Psoas muscle (tissue), 8 donors: ENCODE results near the gene PLPP3. TPM values are rescaled to one million over a fixed set of nuclear protein-coding genes. Genes with fewer than 3 reads are reported as not detected.

ENCODE experiments used
- ATAC-seq, 4 donors: fragments of 200-7000 bp; cut with Tn5 transposase; one replicate each; pipeline ENCODE4 v1.9.1; 2020; ENCODE audit warnings: moderate library complexity in 3 of 4, mild to moderate bottlenecking in 2 of 4
- DNase-seq, 2 donors: peaks; one replicate each; pipeline ENCODE4 v3.0.0-alpha.2; 2020
- H3K27ac ChIP-seq: fragments of 200-600 bp; one replicate; pipeline ENCODE4 v1.8.0; 2022
- H3K27me3 ChIP-seq, 3 donors: fragments of 200-600 bp in 1 of 3; one replicate each; pipeline versions ENCODE4 v1.6.1 to v1.8.0; 2013 to 2022; ENCODE audit warnings: low read length in 2 of 3, mild to moderate bottlenecking in 2 of 3, moderate library complexity in 1 of 3; ENCODE audit not compliant: insufficient read depth in 3 of 3
- H3K36me3 ChIP-seq, 2 donors: fragments of 200-600 bp in 1 of 2; one replicate each; pipeline versions ENCODE4 v1.6.1 to v1.8.0; 2013 to 2022; ENCODE audit warnings: low read depth in 1 of 2, mild to moderate bottlenecking in 1 of 2, moderate library complexity in 1 of 2; ENCODE audit not compliant: insufficient read depth in 1 of 2
- H3K4me1 ChIP-seq: fragments of 200-600 bp; one replicate; pipeline ENCODE4 v1.8.0; 2022
- H3K4me3 ChIP-seq: fragments of 200-600 bp; one replicate; pipeline ENCODE4 v1.8.0; 2022; ENCODE audit warnings: mild to moderate bottlenecking
- H3K9me3 ChIP-seq: fragments of 200-600 bp; one replicate; pipeline ENCODE4 v1.8.0; 2022
- CTCF ChIP-seq: fragments of 200-600 bp; IDR thresholded peaks from one replicate; pipeline ENCODE4 v1.8.0; 2022; ENCODE audit warnings: antibody characterized with exemption
- WGBS, 3 donors: extraction: QIAGEN DNeasy Blood & Tissue Kit; methylation state at CpG; one replicate each; pipeline versions ENCODE4 v1.1.6 to v1.1.7; 2013; 5-methylcytosine and 5-hydroxymethylcytosine counted together
- intact Hi-C, 2 donors: fragments of 100-400 bp; cut with DNase I; formaldehyde crosslinking; loops; one replicate each; pipeline versions ENCODE4 v1.11.0 to v1.14.2; 2022
- polyA plus RNA-seq, 3 donors: library from polyadenylated mRNA; stranded (reverse); fragments of 200-250 nt; gene quantifications; one replicate each; pipeline ENCODE4 v1.2.3, GENCODE V29; 2013
- total RNA-seq, 4 donors: library from RNA; stranded (reverse); fragmentation: NEBNext Ultra II Directional in 2 of 4; extraction: Animal tissue kit (Norgen Biotek cat#: 25700) in 2 of 4; gene quantifications; one replicate each; pipeline versions ENCODE4 v1.2.1 to v1.2.4, GENCODE V29; 2021 to 2023
- donor health status: healthy with polysubstance abuse.
- donor health status: DM: no; HTN: no; CAD: no; lungs with moderate emphysema.
- donor health status: Bipolar disorder and iron deficiency.
- donor health status: healthy.
- donor health status: DM: yes; HTN: yes; CAD: no.
- donor health status: DM: no; HTN: no; CAD: no.
- donor health status: DM: no; HTN: no; CAD: no.
- donor health status: DM: yes; HTN: yes; CAD: no.

The PLPP3 gene
- total and polyA plus RNA-seq, 7 donors: 35.5 to 69.1 (median 46.3) TPM

GRCh38 chr1:56569661-56570060 lies 9.7 kb downstream of the PLPP3 start:
- Histone ChIP-seq H3K9me3 (no peaks in the 10 kb centered on the region), H3K4me1 (peaks cover 62% of the 10 kb centered on the region), H3K27ac (no peak overlapping the region), H3K36me3 (no peaks in the 10 kb centered on the region), H3K4me3 (no peak overlapping the region), H3K27me3 (no peaks in the 10 kb centered on the region)
- DNase-seq: no peak
- intact Hi-C loops: no loop called here
- peak in 3 of 4 donors; percentile 29 to 61 (median 51) for ATAC-seq
- 53 to 84% (median 75%) methylated on average over 1 of the region's 1 CpG for WGBS, 3 donors
- TF ChIP-seq CTCF: no peak

GRCh38 chr1:56566994-56567393 lies 12.4 kb downstream of the PLPP3 start:
- 75 to 78% (median 77%) methylated on average over 5 of the region's 5 CpGs for WGBS, 3 donors
- Histone ChIP-seq H3K4me1 (peaks cover 53% of the 10 kb centered on the region), H3K27ac (no peak overlapping the region), H3K27me3 (no peaks in the 10 kb centered on the region), H3K9me3 (no peaks in the 10 kb centered on the region), H3K36me3 (no peaks in the 10 kb centered on the region), H3K4me3 (no peak overlapping the region)
- intact Hi-C loops: no loop called here
- ATAC-seq (no peak), DNase-seq (no peak)
- TF ChIP-seq CTCF: no peak

- ATAC-seq (no peak), DNase-seq (no peak)
- Histone ChIP-seq H3K27ac (no peak overlapping the region), H3K9me3 (no peaks in the 10 kb centered on the region), H3K36me3 (no peaks in the 10 kb centered on the region), H3K27me3 (no peaks in the 10 kb centered on the region), H3K4me3 (no peak overlapping the region), H3K4me1 (peaks cover 52% of the 10 kb centered on the region)
- 50 to 61% (median 52%) methylated on average over 9 of the region's 9 CpGs for WGBS, 3 donors
- no peak for TF ChIP-seq CTCF
- intact Hi-C loops: no loop called here
Measured at GRCh38 chr1:56566061-56566744, 13.2 kb downstream of the PLPP3 start.

- Histone ChIP-seq H3K27me3 (no peaks in the 10 kb centered on the region), H3K27ac (no peak overlapping the region), H3K4me3 (no peak overlapping the region), H3K36me3 (no peaks in the 10 kb centered on the region), H3K4me1 (peaks cover 45% of the 10 kb centered on the region), H3K9me3 (no peaks in the 10 kb centered on the region)
- WGBS, 3 donors: 51 to 66% (median 52%) methylated on average over 2 of the region's 2 CpGs
- ATAC-seq (no peak), DNase-seq (no peak)
- no peak for TF ChIP-seq CTCF
- intact Hi-C loops: no loop called here
Measured at GRCh38 chr1:56564615-56565014, 14.7 kb downstream of the PLPP3 start.

- ATAC-seq: no peak
- peaks cover 45% of the 10 kb centered on the region for H3K4me1 ChIP-seq
Measured at GRCh38 chr1:56563568-56563967, 15.8 kb downstream of the PLPP3 start.

More at GRCh38 chr1:56563568-56563967, 15.8 kb downstream of the PLPP3 start:
- no peak for DNase-seq
- 56 to 77% (median 70%) methylated on average over 3 of the region's 3 CpGs for WGBS, 3 donors
- no peaks in the 10 kb centered on the region for H3K27me3 ChIP-seq
- no peak for TF ChIP-seq CTCF
- H3K9me3 ChIP-seq: no peaks in the 10 kb centered on the region
- no peaks in the 10 kb centered on the region for H3K36me3 ChIP-seq
- no peak overlapping the region for H3K4me3 ChIP-seq
- no peak overlapping the region for H3K27ac ChIP-seq
- intact Hi-C loops: no loop called here
